SK-N-MC (cell line): ENCODE measurements around the gene ELOVL1.

Experiments
- FOXP2 ChIP-seq: optimal IDR thresholded peaks from 2 replicates; pipeline ENCODE3; 2011; ENCODE audit warnings: mild to moderate bottlenecking, moderate library complexity; ENCODE audit not compliant: insufficient read depth; ENCODE audit errors: extremely low read length, control extremely low read depth
- POLR2AphosphoS5 ChIP-seq: IDR thresholded peaks from 2 replicates; pipeline ENCODE4 v1.6.1; 2012; ENCODE audit warnings: mild to moderate bottlenecking, low read depth, low read length, borderline replicate concordance

- no peak for TF ChIP-seq POLR2AphosphoS5
- TF ChIP-seq FOXP2 = no peak
These were observed 19.4 kb downstream of the ELOVL1 start for GRCh38 chr1:43348343-43348808.
